Endothelial cell of umbilical vein (primary cell): Measurements from ENCODE around the gene LMNA.
"Not testable (repeated sequence)": the region's sequence is repeated elsewhere in the genome, so short reads cannot be mapped to it uniquely, and the experiment has no call there.

Source experiments
- EZH2 ChIP-seq: IDR thresholded peaks from 2 replicates; pipeline ENCODE4 v1.6.1; 2012; ENCODE audit warnings: borderline replicate concordance, low read depth, mild to moderate bottlenecking, moderate library complexity, low read length, inconsistent platforms; ENCODE audit not compliant: severe bottlenecking
- FOS ChIP-seq: IDR thresholded peaks from 2 replicates; pipeline ENCODE4 v1.6.1; 2011; ENCODE audit warnings: mild to moderate bottlenecking, low read length, moderate library complexity, borderline replicate concordance; ENCODE audit not compliant: insufficient read depth
- JUN ChIP-seq: IDR thresholded peaks from 2 replicates; pipeline ENCODE4 v1.6.1; 2011; ENCODE audit warnings: borderline replicate concordance, low read depth; ENCODE audit not compliant: insufficient read length, insufficient read depth
- MYC ChIP-seq: IDR thresholded peaks from one replicate; pipeline ENCODE4 v1.6.1; 2011; ENCODE audit warnings: mild to moderate bottlenecking, low read depth, low read length
- POLR2A ChIP-seq: IDR thresholded peaks from 2 replicates; pipeline ENCODE4 v1.6.1; 2012; ENCODE audit warnings: low read depth, mild to moderate bottlenecking, control low read depth, low read length
- POLR2AphosphoS5 ChIP-seq: IDR thresholded peaks from 2 replicates; pipeline ENCODE4 v1.6.1; 2012; ENCODE audit warnings: low read depth, mild to moderate bottlenecking, control low read depth, low read length, moderate library complexity; ENCODE audit not compliant: insufficient read depth
- TF ChIP-seq, protein P1 (sequence below), 2 donors: IDR thresholded peaks; 1 replicate in 1 of 2; 2 replicates in 1 of 2; pipeline ENCODE4 v1.5.1; 2011; ENCODE audit warnings: low read length in 2 of 2, mild to moderate bottlenecking in 2 of 2, moderate library complexity in 2 of 2, control low read depth in 1 of 2, inconsistent platforms in 1 of 2, low read depth in 1 of 2; ENCODE audit not compliant: insufficient read depth in 1 of 2; ENCODE audit errors: extremely low read depth in 1 of 2
- TF ChIP-seq, protein P2 (sequence below): IDR thresholded peaks from 2 replicates; pipeline ENCODE4 v1.6.1; 2011; ENCODE audit not compliant: insufficient read depth, insufficient read length

DNA sequence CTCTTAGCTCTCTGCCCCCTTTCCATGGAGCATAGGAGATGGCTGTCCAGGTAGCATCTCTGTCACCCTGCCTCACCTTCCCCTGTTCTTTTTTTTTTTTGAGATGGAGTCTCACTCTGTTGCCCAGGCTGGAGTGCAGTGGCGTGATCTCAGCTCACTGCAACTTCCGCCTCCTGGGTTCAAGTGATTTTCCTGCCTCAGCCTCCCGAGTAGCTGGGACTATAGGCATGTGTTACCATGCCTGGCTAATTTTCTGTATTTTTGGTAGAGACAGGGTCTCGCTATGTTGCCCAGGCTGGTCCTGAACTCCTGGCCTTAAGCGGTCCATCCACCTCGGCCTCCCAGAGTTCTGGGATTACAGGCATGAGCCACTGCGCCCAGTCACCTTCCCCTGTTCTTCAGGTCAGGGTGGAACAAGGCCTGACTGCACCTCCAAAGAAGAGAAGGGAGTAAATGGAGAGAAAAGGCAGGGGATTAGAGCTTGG, 43.1 kb upstream of the LMNA start:
- TF ChIP-seq, protein P1, sequence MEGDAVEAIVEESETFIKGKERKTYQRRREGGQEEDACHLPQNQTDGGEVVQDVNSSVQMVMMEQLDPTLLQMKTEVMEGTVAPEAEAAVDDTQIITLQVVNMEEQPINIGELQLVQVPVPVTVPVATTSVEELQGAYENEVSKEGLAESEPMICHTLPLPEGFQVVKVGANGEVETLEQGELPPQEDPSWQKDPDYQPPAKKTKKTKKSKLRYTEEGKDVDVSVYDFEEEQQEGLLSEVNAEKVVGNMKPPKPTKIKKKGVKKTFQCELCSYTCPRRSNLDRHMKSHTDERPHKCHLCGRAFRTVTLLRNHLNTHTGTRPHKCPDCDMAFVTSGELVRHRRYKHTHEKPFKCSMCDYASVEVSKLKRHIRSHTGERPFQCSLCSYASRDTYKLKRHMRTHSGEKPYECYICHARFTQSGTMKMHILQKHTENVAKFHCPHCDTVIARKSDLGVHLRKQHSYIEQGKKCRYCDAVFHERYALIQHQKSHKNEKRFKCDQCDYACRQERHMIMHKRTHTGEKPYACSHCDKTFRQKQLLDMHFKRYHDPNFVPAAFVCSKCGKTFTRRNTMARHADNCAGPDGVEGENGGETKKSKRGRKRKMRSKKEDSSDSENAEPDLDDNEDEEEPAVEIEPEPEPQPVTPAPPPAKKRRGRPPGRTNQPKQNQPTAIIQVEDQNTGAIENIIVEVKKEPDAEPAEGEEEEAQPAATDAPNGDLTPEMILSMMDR (IDR thresholded peaks at IDR 0.05; ENCODE audit: extremely low read depth in 1 of 2, insufficient read depth in 1 of 2, low read depth in 1 of 2, low read length in 2 of 2), result not testable (repeated sequence)
- TF ChIP-seq JUN, POLR2AphosphoS5, POLR2A, EZH2, MYC, FOS: not testable (repeated sequence)
- TF ChIP-seq, protein P2, sequence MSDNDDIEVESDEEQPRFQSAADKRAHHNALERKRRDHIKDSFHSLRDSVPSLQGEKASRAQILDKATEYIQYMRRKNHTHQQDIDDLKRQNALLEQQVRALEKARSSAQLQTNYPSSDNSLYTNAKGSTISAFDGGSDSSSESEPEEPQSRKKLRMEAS, result not testable (repeated sequence)
